ENCODE data around the gene CLUH. TPM values are rescaled to one million over a fixed set of nuclear protein-coding genes. Genes with fewer than 3 reads are reported as not detected.

The CLUH gene
- total and polyA plus RNA-seq, 7 donors = 20.4 to 119 (median 32.1) TPM

DNA sequence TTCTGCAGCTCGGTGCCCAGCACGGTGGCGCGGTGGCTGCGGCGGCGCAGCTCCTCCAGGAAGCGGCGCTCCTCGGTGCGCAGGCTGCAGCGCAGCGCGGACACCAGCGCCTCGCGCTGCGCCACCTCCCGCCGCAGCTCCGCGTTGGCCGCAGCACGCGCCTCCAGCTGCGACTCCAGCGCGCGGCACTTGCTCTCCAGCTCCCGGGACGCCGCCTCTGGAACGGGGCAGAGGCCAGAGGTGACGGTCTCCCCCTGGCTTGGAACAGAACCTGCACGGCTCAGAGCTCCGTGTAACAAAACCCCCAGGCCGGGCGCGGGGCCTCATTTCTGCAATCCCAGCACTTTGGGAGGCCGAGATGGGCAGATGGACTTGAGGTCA, 13.2 kb upstream of the CLUH start:
- Histone ChIP-seq H3K27ac (no peak overlapping the region), H3K4me3 (peak overlapping the region; percentile 6 to 41 (median 30)), H3K36me3 (no peaks in the 10 kb centered on the region), H3K4me1 (peaks cover 0 to 18% (median 13%) of the 10 kb centered on the region in 4 donors), H3K9me3 (no peaks in the 10 kb centered on the region), H3K27me3 (peaks cover 10 to 77% (median 50%) of the 10 kb centered on the region in 3 donors)
- intact Hi-C loops (cut with DNase I) = no loop called here
- WGBS, 2 donors = 3% methylated on average over 40 of the region's 40 CpGs
- no peak for DNase-seq
- TF ChIP-seq POLR2AphosphoS5 (IDR thresholded peaks at IDR 0.05) (no peak), EP300 (IDR thresholded peaks at IDR 0.05) (no peak), POLR2A (IDR thresholded peaks at IDR 0.05) (no peak)
- TF ChIP-seq, protein P1, sequence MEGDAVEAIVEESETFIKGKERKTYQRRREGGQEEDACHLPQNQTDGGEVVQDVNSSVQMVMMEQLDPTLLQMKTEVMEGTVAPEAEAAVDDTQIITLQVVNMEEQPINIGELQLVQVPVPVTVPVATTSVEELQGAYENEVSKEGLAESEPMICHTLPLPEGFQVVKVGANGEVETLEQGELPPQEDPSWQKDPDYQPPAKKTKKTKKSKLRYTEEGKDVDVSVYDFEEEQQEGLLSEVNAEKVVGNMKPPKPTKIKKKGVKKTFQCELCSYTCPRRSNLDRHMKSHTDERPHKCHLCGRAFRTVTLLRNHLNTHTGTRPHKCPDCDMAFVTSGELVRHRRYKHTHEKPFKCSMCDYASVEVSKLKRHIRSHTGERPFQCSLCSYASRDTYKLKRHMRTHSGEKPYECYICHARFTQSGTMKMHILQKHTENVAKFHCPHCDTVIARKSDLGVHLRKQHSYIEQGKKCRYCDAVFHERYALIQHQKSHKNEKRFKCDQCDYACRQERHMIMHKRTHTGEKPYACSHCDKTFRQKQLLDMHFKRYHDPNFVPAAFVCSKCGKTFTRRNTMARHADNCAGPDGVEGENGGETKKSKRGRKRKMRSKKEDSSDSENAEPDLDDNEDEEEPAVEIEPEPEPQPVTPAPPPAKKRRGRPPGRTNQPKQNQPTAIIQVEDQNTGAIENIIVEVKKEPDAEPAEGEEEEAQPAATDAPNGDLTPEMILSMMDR (IDR thresholded peaks at IDR 0.05) = no peak

DNA sequence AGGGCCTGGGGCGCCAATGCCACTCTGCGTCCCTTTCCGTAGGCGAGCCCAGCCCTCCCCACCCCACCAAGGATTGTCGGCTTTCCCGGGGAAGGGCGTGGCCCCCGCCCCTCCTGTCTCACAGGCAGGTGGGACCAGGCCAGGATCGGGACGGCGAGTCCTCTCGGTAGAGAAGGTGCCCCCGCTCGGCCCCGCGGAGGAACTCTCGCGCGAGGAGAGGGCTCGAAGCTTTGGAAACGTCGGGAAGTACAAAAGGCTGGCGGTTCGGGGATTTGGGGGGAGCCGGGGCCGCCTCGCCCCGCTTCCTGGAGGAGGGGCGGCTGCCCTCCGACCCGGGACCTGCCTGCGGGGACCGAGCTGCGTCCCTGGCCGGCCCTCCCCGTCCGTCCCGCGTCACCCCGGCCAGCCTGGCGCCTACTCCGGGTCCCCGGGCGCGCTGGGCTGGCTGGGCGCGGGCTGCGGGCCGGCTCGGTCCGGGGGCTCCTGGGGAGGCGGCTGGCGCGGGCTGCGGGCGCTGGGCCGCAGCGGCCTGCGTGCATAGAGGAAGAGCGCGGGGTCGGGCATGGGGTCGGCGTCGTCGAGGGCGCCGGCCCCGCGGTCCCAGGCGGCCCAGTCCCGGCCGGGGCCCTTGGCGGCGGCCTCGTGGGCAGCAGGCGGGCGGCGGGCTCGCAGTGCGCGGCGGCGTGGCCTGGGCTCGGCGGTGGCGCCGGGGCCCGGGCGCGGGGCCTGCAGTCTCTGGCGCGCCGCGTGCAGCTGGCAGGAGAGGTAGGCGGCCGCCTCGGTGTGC, 12.6 kb upstream of the CLUH start:
- Histone ChIP-seq H3K4me3 (peak overlapping the region; percentile 6 to 41 (median 30)), H3K9me3 (no peaks in the 10 kb centered on the region), H3K27me3 (peaks cover 10 to 71% (median 47%) of the 10 kb centered on the region in 3 donors), H3K36me3 (no peaks in the 10 kb centered on the region), H3K27ac (peak overlapping the region in 3 of 4 donors; percentile 4 to 60 (median 31)), H3K4me1 (peaks cover 0 to 18% (median 13%) of the 10 kb centered on the region in 4 donors)
- no peak for DNase-seq
- intact Hi-C loops (cut with DNase I) = no loop called here
- TF ChIP-seq POLR2AphosphoS5 (IDR thresholded peaks at IDR 0.05) = no peak
- no peak for TF ChIP-seq POLR2A (IDR thresholded peaks at IDR 0.05)
- TF ChIP-seq, protein P1 (IDR thresholded peaks at IDR 0.05) = no peak
- TF ChIP-seq EP300 (IDR thresholded peaks at IDR 0.05) = no peak
- WGBS, 2 donors = 1 to 3% methylated on average over 98 of the region's 98 CpGs

DNA sequence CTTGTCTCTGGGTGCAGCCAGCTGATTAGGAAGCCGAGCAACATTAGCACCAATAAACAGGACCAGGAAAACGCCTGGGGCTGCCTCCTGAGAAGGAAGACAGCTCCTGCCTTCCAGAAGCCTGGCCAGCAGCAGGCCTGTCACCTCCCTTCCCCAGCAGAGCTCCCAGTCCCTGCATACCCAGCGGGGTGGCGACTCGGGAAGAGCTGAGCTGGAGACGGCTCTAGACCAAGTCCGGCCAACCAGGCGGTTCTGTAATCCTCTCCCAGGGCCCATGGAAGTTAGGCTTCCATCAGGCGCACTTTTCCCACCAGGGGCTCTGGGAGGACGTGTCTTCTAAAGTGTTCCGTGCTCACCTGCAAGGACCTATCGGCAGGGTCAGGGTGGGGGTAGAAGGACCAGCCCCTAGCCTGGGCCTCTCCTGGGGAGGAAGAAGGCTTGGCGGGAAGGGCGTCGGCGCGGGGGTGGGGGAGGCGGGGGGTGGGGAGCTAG, 12.0 kb upstream of the CLUH start:
- 7 to 39% methylated on average over 18 of the region's 18 CpGs for WGBS, 2 donors
- no peak for TF ChIP-seq POLR2AphosphoS5 (IDR thresholded peaks at IDR 0.05)
- TF ChIP-seq, protein P1 (IDR thresholded peaks at IDR 0.05) = no peak
- no peak for TF ChIP-seq EP300 (IDR thresholded peaks at IDR 0.05)
- no peak for TF ChIP-seq POLR2A (IDR thresholded peaks at IDR 0.05)
- Histone ChIP-seq H3K9me3 (no peaks in the 10 kb centered on the region), H3K4me1 (peaks cover 0 to 18% (median 13%) of the 10 kb centered on the region in 4 donors), H3K4me3 (peak overlapping the region in 3 of 4 donors; percentile 21 to 41 (median 27)), H3K27ac (peak overlapping the region in 3 of 4 donors; percentile 4 to 60 (median 31)), H3K27me3 (peaks cover 10 to 64% (median 46%) of the 10 kb centered on the region in 3 donors), H3K36me3 (no peaks in the 10 kb centered on the region)
- DNase-seq = no peak
- intact Hi-C loops (cut with DNase I) = no loop called here

DNA sequence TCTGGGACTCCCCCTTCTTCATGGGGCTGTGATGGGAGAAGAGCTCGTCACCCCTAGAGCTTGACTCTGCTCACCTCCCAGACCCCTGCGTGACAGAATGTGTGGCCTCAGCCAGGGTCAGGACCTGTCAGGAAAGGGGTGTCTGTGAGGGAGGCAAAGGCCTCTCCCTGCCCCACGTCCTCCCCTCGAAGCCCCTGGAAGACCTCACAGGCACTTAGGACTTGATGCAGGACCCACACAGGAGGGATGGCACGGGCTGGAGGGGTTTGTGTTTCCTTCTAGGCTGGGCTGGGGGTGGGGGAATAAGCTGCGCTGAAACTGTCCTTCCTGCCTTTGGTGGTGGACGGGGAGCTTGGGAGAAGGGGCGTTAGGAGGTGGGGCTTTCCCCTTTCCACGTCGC, 11.0 kb upstream of the CLUH start:
- peaks cover 10 to 55% (median 37%) of the 10 kb centered on the region in 3 donors for H3K27me3 ChIP-seq
- WGBS, 2 donors = 75 to 83% methylated on average over 10 of the region's 10 CpGs
- peaks cover 0 to 18% (median 13%) of the 10 kb centered on the region in 4 donors for H3K4me1 ChIP-seq
- H3K9me3 ChIP-seq = no peaks in the 10 kb centered on the region
- TF ChIP-seq POLR2A (IDR thresholded peaks at IDR 0.05) (no peak), EP300 (IDR thresholded peaks at IDR 0.05) (no peak), POLR2AphosphoS5 (IDR thresholded peaks at IDR 0.05) (no peak)
- TF ChIP-seq, protein P1 (IDR thresholded peaks at IDR 0.05) = no peak
- H3K36me3 ChIP-seq = no peaks in the 10 kb centered on the region
- H3K27ac ChIP-seq = no peak overlapping the region
- no peak for DNase-seq
- intact Hi-C loops (cut with DNase I) = no loop called here
- no peak overlapping the region for H3K4me3 ChIP-seq

All from sigmoid colon (tissue), 7 donors.